HG02571 (cell line): ENCODE measurements around the gene GPC6.
"Not testable (repeated sequence)": the region's sequence is repeated elsewhere in the genome, so short reads cannot be mapped to it uniquely, and the experiment has no call there.

Source experiments
- ATAC-seq: cut with Tn5 transposase; IDR thresholded peaks from one replicate; pipeline ENCODE4 v1.9.1; 2021; ENCODE audit warnings: mild to moderate bottlenecking, moderate library complexity; ENCODE audit not compliant: unreplicated experiment

Gene GPC6

DNA sequence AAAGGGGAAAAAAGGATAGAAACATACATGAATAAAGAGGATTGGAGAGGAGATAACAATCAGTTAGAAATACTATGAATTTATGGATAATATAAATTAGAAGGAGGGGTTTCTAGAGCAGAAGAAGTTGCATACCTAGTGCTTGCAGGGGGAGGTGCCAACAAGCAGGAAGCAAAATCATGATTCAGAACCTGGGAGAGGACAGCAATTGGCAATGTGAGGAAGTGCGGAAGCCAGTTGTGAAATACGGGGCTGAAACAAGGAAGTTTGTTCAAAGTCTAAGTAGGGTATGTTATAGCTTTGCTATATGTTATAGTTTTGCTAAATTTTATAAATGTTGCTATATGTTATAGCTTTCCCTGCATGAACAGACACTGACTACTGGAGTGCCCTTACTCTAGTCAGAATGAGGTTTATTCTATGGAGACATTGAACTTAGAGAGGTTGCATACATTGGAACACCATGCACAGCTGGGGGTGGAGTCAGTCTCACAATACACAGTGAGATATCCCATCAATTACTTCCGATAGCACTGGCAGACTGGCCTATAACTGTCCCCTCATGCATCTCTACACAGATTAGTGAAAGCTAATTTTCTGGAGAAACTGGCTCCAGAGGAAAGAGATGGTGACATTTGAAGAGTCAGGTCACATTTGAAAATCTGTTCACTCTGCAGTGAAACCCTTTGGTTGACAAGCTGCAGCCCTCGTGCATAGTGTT lies 92.1 kb downstream of the GPC6 start:
- no peak for ATAC-seq

- ATAC-seq = no peak
Measured at GRCh38 chr13:93320942-93321341, 94.3 kb downstream of the GPC6 start.

DNA sequence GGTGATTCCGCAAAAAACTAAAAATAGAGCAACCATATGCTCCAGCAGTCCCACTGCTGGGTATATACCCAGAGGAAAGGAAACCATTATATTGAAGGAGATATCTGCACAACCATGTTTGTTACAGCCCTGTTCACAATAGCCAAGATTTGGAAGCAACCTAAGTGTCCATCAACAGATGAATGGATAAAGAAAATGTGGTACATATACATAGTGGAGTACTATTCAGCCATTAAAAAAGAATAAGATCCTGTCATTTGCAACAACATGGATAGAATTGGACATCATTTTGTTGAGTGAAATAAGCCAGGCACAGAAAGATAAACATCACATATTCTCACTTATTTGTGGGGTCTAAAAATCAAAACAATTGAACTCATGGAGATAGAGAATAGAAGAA lies 97.3 kb downstream of the GPC6 start:
- ATAC-seq = not testable (repeated sequence)

- no peak for ATAC-seq
Measured at GRCh38 chr13:93325303-93326233, 99.0 kb downstream of the GPC6 start.

DNA sequence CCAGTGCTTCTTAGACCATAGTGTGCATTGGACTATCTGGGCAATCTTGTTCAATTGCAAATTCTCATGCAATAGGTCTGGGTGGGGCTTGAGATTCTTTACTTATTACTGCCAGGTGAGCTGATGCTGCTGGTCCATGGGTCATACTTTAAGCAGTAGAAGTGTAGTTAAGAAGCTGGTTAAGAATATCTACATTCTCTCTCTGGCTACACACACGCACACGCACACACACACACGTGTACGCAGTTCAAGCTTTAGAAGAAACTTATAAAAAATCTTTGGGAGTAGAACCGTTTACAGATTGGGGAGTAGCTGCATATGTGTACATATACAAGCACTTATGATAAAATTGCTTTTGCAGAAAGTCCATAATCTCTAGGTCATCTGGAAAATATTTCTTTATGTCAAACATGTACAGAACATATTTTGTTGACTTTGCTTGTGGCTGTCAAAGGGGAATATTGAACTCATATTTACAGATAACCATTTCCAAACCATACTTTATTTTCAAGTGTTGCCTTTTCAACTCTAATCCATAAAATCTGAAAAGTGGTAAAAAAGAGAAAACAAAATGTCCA lies 99.7 kb downstream of the GPC6 start:
- ATAC-seq = no peak

- no peak for ATAC-seq
Measured at GRCh38 chr13:93328943-93329342, 102.3 kb downstream of the GPC6 start.

DNA sequence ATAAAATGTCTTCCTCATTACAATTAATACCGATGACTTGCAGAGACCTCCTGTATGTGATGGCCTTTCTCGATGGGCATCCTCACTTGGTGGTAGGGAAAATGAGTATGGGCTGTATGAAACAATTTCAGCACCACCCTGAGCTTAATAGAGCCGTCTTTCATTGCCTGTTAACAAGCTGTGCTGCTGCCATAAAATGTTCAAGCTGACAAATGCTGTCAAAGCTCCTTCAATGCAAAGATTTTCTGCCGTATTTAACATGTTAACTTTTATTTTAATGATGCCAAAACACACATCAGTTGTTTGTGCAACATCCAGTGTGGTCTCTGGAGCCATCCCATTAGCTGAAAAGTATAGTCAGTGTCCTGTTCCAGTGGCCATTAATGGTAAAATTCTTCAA lies 110.1 kb downstream of the GPC6 start:
- no peak for ATAC-seq

DNA sequence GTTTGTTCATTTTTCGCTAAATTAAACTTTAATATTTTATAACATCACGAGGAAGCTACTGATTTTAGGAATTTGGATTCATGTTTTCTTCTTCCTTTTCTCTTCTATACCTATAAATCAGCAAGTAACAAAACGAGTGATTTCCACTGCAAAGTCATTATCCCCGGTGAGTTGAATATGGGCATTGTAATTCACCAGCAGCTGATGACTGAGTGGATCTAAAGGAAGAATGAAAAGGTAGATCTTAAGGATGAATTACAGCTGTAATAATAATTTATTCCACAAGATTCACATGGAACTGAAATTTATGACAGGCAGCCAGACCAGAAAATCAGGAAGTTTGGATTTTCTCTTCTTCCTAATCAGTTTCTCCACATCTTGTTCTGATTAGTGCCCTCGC lies 111.4 kb downstream of the GPC6 start:
- ATAC-seq = no peak

DNA sequence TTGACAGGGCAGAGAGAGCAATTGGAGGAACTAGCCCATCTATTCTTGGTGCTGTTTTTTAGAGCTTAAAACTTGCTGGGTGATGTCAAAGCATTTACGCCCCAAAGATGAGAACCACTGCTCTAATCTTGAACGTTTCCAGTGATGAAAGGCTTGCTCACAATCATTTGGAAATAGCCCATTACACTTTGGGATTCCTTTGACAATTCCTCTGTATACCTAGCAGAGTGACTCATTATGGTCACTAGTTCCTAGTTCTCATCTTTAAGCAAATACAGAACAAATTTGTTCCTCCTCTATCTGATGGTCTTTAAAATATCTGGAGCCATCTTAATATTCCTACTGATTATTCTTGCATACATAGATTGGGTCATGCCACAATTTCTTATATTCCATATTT lies 112.3 kb downstream of the GPC6 start:
- ATAC-seq = no peak

- no peak for ATAC-seq
Measured at GRCh38 chr13:93339550-93339949, 112.9 kb downstream of the GPC6 start.

DNA sequence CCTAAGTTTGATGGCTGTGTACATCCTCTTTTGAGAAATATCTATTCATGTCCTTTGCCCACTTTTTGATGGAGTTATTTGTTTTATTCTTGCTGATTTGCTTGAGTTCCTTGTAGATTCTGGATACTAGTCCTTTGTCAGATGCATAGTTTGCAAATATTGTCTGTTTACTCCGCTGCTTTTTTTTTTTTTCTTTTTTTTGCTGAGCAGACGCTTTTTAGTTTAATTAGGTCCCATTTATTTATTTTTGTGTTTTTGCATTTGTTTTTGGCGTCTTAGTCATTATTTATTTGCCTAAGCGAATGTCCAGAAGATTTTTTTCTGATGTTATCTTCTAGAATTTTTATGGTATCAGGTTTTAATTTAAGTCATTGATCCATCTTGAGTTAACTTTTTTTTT lies 114.9 kb downstream of the GPC6 start:
- ATAC-seq = no peak

- ATAC-seq = no peak
Measured at GRCh38 chr13:93343097-93343496, 116.5 kb downstream of the GPC6 start.

- ATAC-seq = no peak
Measured at GRCh38 chr13:93344048-93344705, 117.6 kb downstream of the GPC6 start.

DNA sequence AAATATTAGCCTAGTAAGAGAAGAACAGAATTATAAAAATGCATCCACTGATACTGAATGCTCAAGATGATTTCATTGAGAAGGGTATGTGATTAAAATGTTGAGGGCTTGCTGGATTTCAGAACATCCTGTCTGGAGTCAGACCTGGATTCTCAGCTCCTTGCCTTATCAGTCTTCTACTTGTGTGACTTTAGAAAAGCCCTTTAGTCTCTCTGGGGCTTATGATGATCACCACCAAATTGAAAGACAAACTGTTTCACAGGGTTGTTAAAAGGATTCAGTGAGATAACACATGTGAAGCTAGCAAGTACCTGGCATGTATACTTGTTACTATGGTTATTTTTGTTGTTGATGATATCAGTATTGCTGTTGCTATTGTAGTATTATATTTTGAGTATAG lies 118.4 kb downstream of the GPC6 start:
- no peak for ATAC-seq

- ATAC-seq = no peak
Measured at GRCh38 chr13:93345770-93346169, 119.2 kb downstream of the GPC6 start.

DNA sequence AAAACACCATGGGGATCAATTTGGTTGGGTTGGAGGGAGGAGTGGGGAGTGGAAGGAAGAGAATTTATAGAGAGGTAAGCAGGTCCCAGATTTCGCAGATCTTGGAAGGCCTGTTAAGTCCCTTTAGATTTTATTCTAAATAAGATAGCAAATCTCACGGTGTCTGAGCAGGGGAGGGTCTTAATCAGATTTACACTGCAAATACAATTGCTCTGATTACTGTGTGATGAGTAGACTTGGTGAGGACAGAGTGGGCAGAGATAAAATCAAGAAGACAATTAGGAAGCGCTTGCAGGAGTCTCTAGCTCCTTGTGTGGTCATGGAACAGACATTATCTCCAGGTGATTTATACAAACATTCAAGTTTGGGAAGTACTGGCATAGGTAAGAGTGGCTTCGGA lies 126.0 kb downstream of the GPC6 start:
- ATAC-seq = no peak

GRCh38 chr13:93355094-93355493 lies 128.5 kb downstream of the GPC6 start:
- no peak for ATAC-seq

DNA sequence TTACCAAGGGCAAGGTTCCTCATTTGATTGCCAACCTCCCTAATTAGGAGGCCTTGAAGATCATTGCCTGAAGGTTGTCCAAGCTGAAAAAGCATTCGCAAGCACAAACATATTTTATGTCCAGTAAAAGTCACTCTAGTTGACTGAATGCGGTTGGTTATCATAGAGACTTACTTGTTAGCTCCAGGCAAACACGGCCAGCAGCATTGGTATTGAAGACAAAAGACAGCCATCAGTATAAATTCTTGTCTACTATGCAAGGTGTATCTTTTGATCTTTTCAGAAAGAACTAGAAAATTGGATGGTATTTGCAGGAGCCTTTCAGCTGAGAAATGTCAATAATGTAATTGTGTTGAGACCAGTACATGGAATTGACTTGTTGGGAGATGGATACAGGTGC lies 129.9 kb downstream of the GPC6 start:
- ATAC-seq = no peak

GRCh38 chr13:93360021-93360420 lies 133.4 kb downstream of the GPC6 start:
- no peak for ATAC-seq

GRCh38 chr13:93361703-93362102 lies 135.1 kb downstream of the GPC6 start:
- ATAC-seq = no peak

DNA sequence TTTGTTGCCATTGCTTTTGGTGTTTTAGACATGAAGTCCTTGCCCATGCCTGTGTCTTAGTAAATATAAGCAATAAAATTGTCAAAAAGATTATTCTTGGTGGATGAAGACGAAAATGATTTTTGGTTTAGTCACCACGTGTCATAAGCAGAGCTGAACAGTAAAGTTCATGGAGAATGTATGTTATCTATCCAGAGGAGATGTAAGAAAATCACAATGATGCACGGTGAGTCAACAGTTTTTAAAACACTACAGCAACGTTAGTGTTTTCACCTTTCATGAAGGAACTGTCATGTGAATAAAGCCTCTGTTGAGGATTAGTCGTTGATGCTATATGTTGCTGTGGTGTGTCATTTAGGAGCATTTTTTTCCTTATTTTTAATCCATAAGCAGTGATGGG lies 137.6 kb downstream of the GPC6 start:
- ATAC-seq = no peak
